Breast epithelium (tissue), 3 donors: ENCODE measurements around the gene PIGR.

ENCODE experiments used
- POLR2A ChIP-seq: fragments of 450-650 bp; IDR thresholded peaks from one replicate; pipeline ENCODE4 v1.6.1; 2016; ENCODE audit warnings: antibody characterized with exemption, mild to moderate bottlenecking, moderate library complexity
- POLR2AphosphoS5 ChIP-seq, 3 donors: sonication (generic); formaldehyde crosslinking; IDR thresholded peaks; one replicate each; pipeline ENCODE4 v1.6.1; 2017; ENCODE audit warnings: antibody characterized with exemption in 3 of 3
- TF ChIP-seq, protein P1 (sequence below), 3 donors: fragments of 450-650 bp; IDR thresholded peaks; one replicate each; pipeline ENCODE4 v1.5.1; 2016 to 2017; ENCODE audit warnings: antibody characterized with exemption in 3 of 3, mild to moderate bottlenecking in 3 of 3, moderate library complexity in 3 of 3

DNA sequence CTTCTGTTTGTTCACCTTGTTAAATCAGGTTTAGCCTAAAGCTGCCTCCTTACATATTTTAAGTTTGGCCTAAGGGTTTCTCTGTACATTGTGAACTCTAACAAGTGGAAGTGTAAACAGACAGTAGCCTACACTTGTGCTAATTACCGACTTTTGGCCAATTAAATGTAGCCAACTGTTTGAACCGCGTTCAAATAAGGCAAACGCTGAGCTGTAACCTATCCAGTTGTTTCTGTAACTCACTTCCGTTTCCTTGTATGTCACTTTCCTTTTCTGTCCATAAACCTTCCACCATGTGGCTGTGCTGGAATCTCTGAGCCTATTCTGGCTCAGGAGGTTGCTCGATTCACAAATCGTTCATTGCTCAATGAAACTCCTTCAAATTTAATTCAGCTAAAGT lies 32.0 kb upstream of the PIGR start:
- TF ChIP-seq, protein P1, sequence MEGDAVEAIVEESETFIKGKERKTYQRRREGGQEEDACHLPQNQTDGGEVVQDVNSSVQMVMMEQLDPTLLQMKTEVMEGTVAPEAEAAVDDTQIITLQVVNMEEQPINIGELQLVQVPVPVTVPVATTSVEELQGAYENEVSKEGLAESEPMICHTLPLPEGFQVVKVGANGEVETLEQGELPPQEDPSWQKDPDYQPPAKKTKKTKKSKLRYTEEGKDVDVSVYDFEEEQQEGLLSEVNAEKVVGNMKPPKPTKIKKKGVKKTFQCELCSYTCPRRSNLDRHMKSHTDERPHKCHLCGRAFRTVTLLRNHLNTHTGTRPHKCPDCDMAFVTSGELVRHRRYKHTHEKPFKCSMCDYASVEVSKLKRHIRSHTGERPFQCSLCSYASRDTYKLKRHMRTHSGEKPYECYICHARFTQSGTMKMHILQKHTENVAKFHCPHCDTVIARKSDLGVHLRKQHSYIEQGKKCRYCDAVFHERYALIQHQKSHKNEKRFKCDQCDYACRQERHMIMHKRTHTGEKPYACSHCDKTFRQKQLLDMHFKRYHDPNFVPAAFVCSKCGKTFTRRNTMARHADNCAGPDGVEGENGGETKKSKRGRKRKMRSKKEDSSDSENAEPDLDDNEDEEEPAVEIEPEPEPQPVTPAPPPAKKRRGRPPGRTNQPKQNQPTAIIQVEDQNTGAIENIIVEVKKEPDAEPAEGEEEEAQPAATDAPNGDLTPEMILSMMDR (IDR thresholded peaks at IDR 0.05), result no peak
- TF ChIP-seq POLR2AphosphoS5 (IDR thresholded peaks at IDR 0.05) (no peak), POLR2A (no peak)
